Stomach (tissue), 4 donors: ENCODE data around the gene PYY.

Experiments used
- EP300 ChIP-seq: sonication (generic); formaldehyde crosslinking; IDR thresholded peaks from one replicate; pipeline ENCODE4 v1.6.1; 2017; ENCODE audit warnings: antibody characterized with exemption
- POLR2A ChIP-seq, 4 donors: fragments of 450-650 bp; IDR thresholded peaks; one replicate each; pipeline ENCODE4 v1.6.1; 2016; ENCODE audit warnings: antibody characterized with exemption in 4 of 4, control low read depth in 2 of 4, mild to moderate bottlenecking in 1 of 4, moderate library complexity in 1 of 4
- POLR2AphosphoS5 ChIP-seq, 3 donors: sonication (generic); formaldehyde crosslinking; IDR thresholded peaks; one replicate each; pipeline ENCODE4 v1.6.1; 2016; ENCODE audit warnings: antibody characterized with exemption in 3 of 3
- TF ChIP-seq, protein P1 (sequence below), 7 experiments: fragments of 450-650 bp in 4 of 7; fragments of 200-600 bp in 3 of 7; sonication (generic) in 3 of 7; IDR thresholded peaks; one replicate each; pipeline ENCODE4 v1.5.1; 2016 to 2019; ENCODE audit warnings: antibody characterized with exemption in 7 of 7, control low read depth in 2 of 7, mild to moderate bottlenecking in 1 of 7

DNA sequence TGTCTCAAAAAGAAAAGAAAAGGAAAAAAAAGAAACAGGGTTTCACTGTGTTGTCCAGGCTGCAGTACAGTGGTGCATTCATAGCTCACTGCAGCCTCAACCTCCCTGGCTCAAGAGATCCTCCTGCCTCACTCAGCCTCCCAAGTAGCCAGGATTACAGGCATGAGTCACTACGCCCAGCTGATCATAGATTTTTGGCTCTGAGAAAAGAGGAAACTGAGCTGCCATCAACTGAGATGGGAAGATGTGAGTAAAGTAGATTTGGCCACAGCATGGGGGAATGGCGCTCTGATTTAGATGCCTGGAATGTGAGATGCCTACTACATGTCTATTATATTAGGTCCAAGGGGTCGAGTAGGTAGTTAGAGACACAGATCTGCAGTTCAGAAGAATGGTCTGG lies 44.8 kb upstream of the PYY start:
- TF ChIP-seq, protein P1, sequence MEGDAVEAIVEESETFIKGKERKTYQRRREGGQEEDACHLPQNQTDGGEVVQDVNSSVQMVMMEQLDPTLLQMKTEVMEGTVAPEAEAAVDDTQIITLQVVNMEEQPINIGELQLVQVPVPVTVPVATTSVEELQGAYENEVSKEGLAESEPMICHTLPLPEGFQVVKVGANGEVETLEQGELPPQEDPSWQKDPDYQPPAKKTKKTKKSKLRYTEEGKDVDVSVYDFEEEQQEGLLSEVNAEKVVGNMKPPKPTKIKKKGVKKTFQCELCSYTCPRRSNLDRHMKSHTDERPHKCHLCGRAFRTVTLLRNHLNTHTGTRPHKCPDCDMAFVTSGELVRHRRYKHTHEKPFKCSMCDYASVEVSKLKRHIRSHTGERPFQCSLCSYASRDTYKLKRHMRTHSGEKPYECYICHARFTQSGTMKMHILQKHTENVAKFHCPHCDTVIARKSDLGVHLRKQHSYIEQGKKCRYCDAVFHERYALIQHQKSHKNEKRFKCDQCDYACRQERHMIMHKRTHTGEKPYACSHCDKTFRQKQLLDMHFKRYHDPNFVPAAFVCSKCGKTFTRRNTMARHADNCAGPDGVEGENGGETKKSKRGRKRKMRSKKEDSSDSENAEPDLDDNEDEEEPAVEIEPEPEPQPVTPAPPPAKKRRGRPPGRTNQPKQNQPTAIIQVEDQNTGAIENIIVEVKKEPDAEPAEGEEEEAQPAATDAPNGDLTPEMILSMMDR (IDR thresholded peaks at IDR 0.05), result no peak
- TF ChIP-seq POLR2A (IDR thresholded peaks at IDR 0.05) (no peak), EP300 (no peak), POLR2AphosphoS5 (IDR thresholded peaks at IDR 0.05) (no peak)
